Spinal cord (tissue), 4 donors: ENCODE data around the gene ACMSD. TPM values are rescaled to one million over a fixed set of nuclear protein-coding genes. Genes with fewer than 3 reads are reported as not detected.

ENCODE experiments used
- polyA plus RNA-seq, 2 donors: library from polyadenylated mRNA; unstranded; fragments of 120-200 nt; gene quantifications; one replicate each; pipeline ENCODE4 v1.2.1, GENCODE V29; 2013; ENCODE audit not compliant: insufficient read length in 2 of 2
- small RNA-seq: library from RNA; depleted of rRNA; stranded (forward); fragments of <200 nt; gene quantifications from one replicate; pipeline ENCODE3, GENCODE V24; 2014; ENCODE audit warnings: low replicate concordance
- total RNA-seq, 2 donors: library from RNA; depleted of rRNA in 1 of 2; stranded (reverse); fragments of 120-200 nt in 1 of 2; fragments of >200 nt in 1 of 2; gene quantifications; one replicate each; pipeline versions ENCODE4 v1.2.3 to v1.2.4, GENCODE V29; 2013 to 2014

ACMSD gene
- total and polyA plus RNA-seq, 4 donors = 0.40 to 1.1 TPM; not detected in 2

Small RNA genes lying within 50 kb of the gene (small RNA-seq; reads per million reads assigned to genes)
- gene AC110620.1 (not detected), gene MIR5590 (not detected)

Other genes starting within 250 kb of the ACMSD start
- 10 to 100 TPM; 13.7 to 35.7 TPM for gene TMEM163, start 119.6 kb upstream of the ACMSD start, total RNA-seq
- 10 to 100 TPM; 71.6 to 77.7 TPM for gene TMEM163, start 119.6 kb upstream of the ACMSD start, polyA plus RNA-seq
- gene CCNT2, start 80.2 kb downstream of the ACMSD start, total RNA-seq = 10 to 100 TPM; 43.5 to 76.0 TPM
- gene CCNT2, start 80.2 kb downstream of the ACMSD start, polyA plus RNA-seq = 10 to 100 TPM; 47.0 to 50.6 TPM
- gene MAP3K19, start 208.8 kb downstream of the ACMSD start, total RNA-seq = 10 to 100 TPM in 1 of 2 donors, 1 to 10 TPM in 1; 6.9 to 16.0 TPM
- 1 to 10 TPM; 6.2 to 8.9 TPM for gene MAP3K19, start 208.8 kb downstream of the ACMSD start, polyA plus RNA-seq
- gene RAB3GAP1, start 213.7 kb downstream of the ACMSD start, total RNA-seq = 10 to 100 TPM; 50.4 to 89.7 TPM
- 10 to 100 TPM; 42.4 to 55.8 TPM for gene RAB3GAP1, start 213.7 kb downstream of the ACMSD start, polyA plus RNA-seq